Lower leg skin (tissue), 4 donors: ENCODE results near the gene CIAO3. TPM values are rescaled to one million over a fixed set of nuclear protein-coding genes. Genes with fewer than 3 reads are reported as not detected.

Experiments
- DNase-seq, 2 donors: peaks; one replicate each; pipeline ENCODE4 v3.0.0-alpha.2; 2019; ENCODE audit warnings: low spot score in 2 of 2
- H3K4me3 ChIP-seq: fragments of 200-600 bp; sonication (generic); 2 replicates; pipeline ENCODE4 v1.5.1; 2017; ENCODE audit warnings: mild to moderate bottlenecking, low read depth; ENCODE audit not compliant: poor library complexity, severe bottlenecking
- CTCF ChIP-seq, 3 donors: fragments of 450-650 bp; IDR thresholded peaks; one replicate each; pipeline ENCODE4 v1.5.1; 2016; ENCODE audit warnings: antibody characterized with exemption in 3 of 3, mild to moderate bottlenecking in 3 of 3, moderate library complexity in 2 of 3
- POLR2A ChIP-seq, 2 donors: fragments of 450-650 bp; IDR thresholded peaks; one replicate each; pipeline ENCODE4 v1.6.1; 2016 to 2017; ENCODE audit warnings: antibody characterized with exemption in 2 of 2, mild to moderate bottlenecking in 1 of 2, moderate library complexity in 1 of 2
- WGBS, 2 donors: methylation state at CpG; one replicate each; pipeline ENCODE4 v1.1.5; 2018; 5-methylcytosine and 5-hydroxymethylcytosine counted together
- intact Hi-C: fragments of 100-400 bp; cut with DNase I; formaldehyde crosslinking; loops from one replicate; pipeline ENCODE4 v1.15.0; 2023; ENCODE audit warnings: low total_unique reads
- total RNA-seq, 4 donors: library from RNA; depleted of rRNA; stranded (reverse); fragments of >200 nt; gene quantifications; one replicate each; pipeline ENCODE4 v1.1.0, GENCODE V29; 2016

The CIAO3 gene
- total RNA-seq, 4 donors from 2014 or later, result 34.7 to 75.8 (median 42.2) TPM

GRCh38 chr16:736936-737481, 3.8 kb downstream of the CIAO3 start:
- no peak for DNase-seq
- WGBS, 2 donors, result 95% methylated on average over 29 of the region's 29 CpGs
- H3K4me3 ChIP-seq, result no peak overlapping the region
- intact Hi-C loops, result no loop called here
- TF ChIP-seq POLR2A (IDR thresholded peaks at IDR 0.05) (no peak), CTCF (IDR thresholded peaks at IDR 0.05) (no peak)

GRCh38 chr16:735982-736453, 4.8 kb downstream of the CIAO3 start:
- no peak for DNase-seq
- 87 to 93% methylated on average over 13 of the region's 13 CpGs for WGBS, 2 donors
- intact Hi-C loops, result no loop called here
- no peak overlapping the region for H3K4me3 ChIP-seq
- TF ChIP-seq POLR2A (IDR thresholded peaks at IDR 0.05), result no peak
- no peak for TF ChIP-seq CTCF (IDR thresholded peaks at IDR 0.05)

GRCh38 chr16:734981-735881, 5.6 kb downstream of the CIAO3 start:
- intact Hi-C loops, result no loop called here
- DNase-seq, result no peak
- no peak for TF ChIP-seq CTCF (IDR thresholded peaks at IDR 0.05)
- no peak for TF ChIP-seq POLR2A (IDR thresholded peaks at IDR 0.05)
- 93 to 94% methylated on average over 25 of the region's 25 CpGs for WGBS, 2 donors
- no peak overlapping the region for H3K4me3 ChIP-seq

GRCh38 chr16:734208-734980, 6.4 kb downstream of the CIAO3 start:
- 89 to 91% methylated on average over 49 of the region's 49 CpGs for WGBS, 2 donors
- no peak for DNase-seq
- no peak for TF ChIP-seq POLR2A (IDR thresholded peaks at IDR 0.05)
- no peak for TF ChIP-seq CTCF (IDR thresholded peaks at IDR 0.05)
- intact Hi-C loops, result no loop called here
- H3K4me3 ChIP-seq, result no peak overlapping the region

- intact Hi-C loops, result no loop called here
- TF ChIP-seq POLR2A (IDR thresholded peaks at IDR 0.05), result no peak
- no peak for TF ChIP-seq CTCF (IDR thresholded peaks at IDR 0.05)
- no peak for DNase-seq
- H3K4me3 ChIP-seq, result no peak overlapping the region
- 85 to 91% methylated on average over 28 to 34 of the region's 34 CpGs for WGBS, 2 donors
Measured at GRCh38 chr16:733382-734207, 7.2 kb downstream of the CIAO3 start.
